OCI-LY3 (cell line): ENCODE measurements around the gene PTPRM.

Experiments used
- EZH2phosphoT487 ChIP-seq: fragments of 200-600 bp; shearing (Covaris generic); IDR thresholded peaks from 2 replicates; pipeline ENCODE4 v1.6.1; 2018; ENCODE audit warnings: antibody characterized with exemption, mixed run types, low read depth
- TF ChIP-seq, protein P1 (sequence below): fragments of 200-600, 300-600 bp; sonication (generic); IDR thresholded peaks from 2 replicates; pipeline ENCODE4 v1.5.1; 2014; ENCODE audit warnings: antibody characterized with exemption, low read length, low read depth

DNA sequence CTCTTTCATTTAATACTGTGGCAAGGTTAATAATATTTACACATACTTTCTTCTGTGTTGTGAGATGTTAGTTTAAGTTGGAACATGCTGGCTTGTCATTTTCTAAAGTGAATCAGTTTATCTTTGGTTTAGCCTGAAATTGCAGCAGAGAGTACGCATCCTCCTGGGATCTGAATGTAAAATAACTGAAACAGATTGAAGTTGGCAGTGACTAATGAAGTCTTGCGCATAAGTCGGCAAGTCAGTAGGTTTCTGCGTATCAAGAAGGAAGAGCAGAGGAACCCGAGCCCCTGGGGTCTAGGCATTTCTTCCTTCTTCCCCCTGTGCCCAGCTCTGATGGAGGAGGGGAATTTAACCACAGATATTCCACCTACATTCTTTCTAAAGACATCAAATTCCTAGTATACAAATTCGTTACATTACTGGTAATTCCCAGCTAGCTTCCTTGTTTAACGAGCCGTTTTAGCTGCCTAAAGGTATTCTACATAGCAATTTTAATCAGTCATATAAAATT is 650.0 kb downstream of the PTPRM start:
- TF ChIP-seq, protein P1, sequence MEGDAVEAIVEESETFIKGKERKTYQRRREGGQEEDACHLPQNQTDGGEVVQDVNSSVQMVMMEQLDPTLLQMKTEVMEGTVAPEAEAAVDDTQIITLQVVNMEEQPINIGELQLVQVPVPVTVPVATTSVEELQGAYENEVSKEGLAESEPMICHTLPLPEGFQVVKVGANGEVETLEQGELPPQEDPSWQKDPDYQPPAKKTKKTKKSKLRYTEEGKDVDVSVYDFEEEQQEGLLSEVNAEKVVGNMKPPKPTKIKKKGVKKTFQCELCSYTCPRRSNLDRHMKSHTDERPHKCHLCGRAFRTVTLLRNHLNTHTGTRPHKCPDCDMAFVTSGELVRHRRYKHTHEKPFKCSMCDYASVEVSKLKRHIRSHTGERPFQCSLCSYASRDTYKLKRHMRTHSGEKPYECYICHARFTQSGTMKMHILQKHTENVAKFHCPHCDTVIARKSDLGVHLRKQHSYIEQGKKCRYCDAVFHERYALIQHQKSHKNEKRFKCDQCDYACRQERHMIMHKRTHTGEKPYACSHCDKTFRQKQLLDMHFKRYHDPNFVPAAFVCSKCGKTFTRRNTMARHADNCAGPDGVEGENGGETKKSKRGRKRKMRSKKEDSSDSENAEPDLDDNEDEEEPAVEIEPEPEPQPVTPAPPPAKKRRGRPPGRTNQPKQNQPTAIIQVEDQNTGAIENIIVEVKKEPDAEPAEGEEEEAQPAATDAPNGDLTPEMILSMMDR, result no peak
- TF ChIP-seq EZH2phosphoT487, result no peak
